GM23338 (cell line): ENCODE data around the gene ECE1. TPM values are rescaled to one million over a fixed set of nuclear protein-coding genes. Genes with fewer than 3 reads are reported as not detected.

ENCODE experiments used
- ATAC-seq: fragments of 200-7000 bp; cut with Tn5 transposase; 3 replicates; pipeline ENCODE4 v1.9.1; 2020
- DNase-seq: peaks from one replicate; pipeline ENCODE4 v3.0.0-alpha.2; 2015; ENCODE audit warnings: low spot score
- H2AFZ ChIP-seq: fragments of 200-600 bp; sonication (generic); 2 replicates; pipeline ENCODE4 v1.8.0; 2016; ENCODE audit warnings: antibody characterized with exemption, mild to moderate bottlenecking, moderate library complexity
- H3F3A ChIP-seq: fragments of 200-600 bp; sonication (generic); replicated peaks from 2 replicates; pipeline ENCODE4 v1.8.0; 2017; ENCODE audit warnings: antibody characterized with exemption, mixed run types, low read depth
- H3K27ac ChIP-seq: fragments of 200-600 bp; sonication (generic); 2 replicates; pipeline ENCODE4 v1.6.1; 2016; ENCODE audit warnings: low read depth
- H3K27me3 ChIP-seq: fragments of 200-600 bp; sonication (generic); 2 replicates; pipeline ENCODE4 v1.8.0; 2016; ENCODE audit warnings: mild to moderate bottlenecking, mixed run types, moderate library complexity; ENCODE audit not compliant: insufficient read depth
- H3K36me3 ChIP-seq: fragments of 200-600 bp; sonication (generic); 2 replicates; pipeline ENCODE4 v1.8.0; 2016; ENCODE audit warnings: mild to moderate bottlenecking; ENCODE audit not compliant: insufficient read depth
- H3K4me1 ChIP-seq: fragments of 200-600 bp; sonication (generic); 2 replicates; pipeline ENCODE4 v1.8.0; 2016; ENCODE audit warnings: mild to moderate bottlenecking, moderate library complexity; ENCODE audit not compliant: insufficient read depth
- H3K4me2 ChIP-seq: fragments of 200-600 bp; sonication (generic); 2 replicates; pipeline ENCODE4 v1.7.1; 2017; ENCODE audit warnings: mixed run types
- H3K4me3 ChIP-seq: fragments of 200-600 bp; sonication (generic); 2 replicates; pipeline ENCODE4 v1.6.1; 2016; ENCODE audit warnings: mixed run types
- H3K79me2 ChIP-seq: fragments of 200-600 bp; sonication (generic); replicated peaks from 2 replicates; pipeline ENCODE4 v1.8.0; 2017; ENCODE audit warnings: mild to moderate bottlenecking; ENCODE audit not compliant: insufficient read depth
- H3K9me2 ChIP-seq: fragments of 200-600 bp; sonication (generic); 2 replicates; pipeline ENCODE4 v1.8.0; 2017; ENCODE audit not compliant: insufficient read depth
- H4K20me1 ChIP-seq: fragments of 200-600 bp; sonication (generic); replicated peaks from 2 replicates; pipeline ENCODE4 v1.8.0; 2017; ENCODE audit warnings: mild to moderate bottlenecking; ENCODE audit not compliant: insufficient read depth
- H3K27ac Mint-ChIP-seq: 2 replicates; pipeline ENCODE4 v1.8.0; 2020; ENCODE audit warnings: inconsistent platforms, mild to moderate bottlenecking, moderate library complexity, mixed read lengths
- H3K27me3 Mint-ChIP-seq: 3 replicates; pipeline ENCODE4 v1.8.0; 2022; ENCODE audit warnings: low read depth, mild to moderate bottlenecking, moderate library complexity, mixed read lengths, inconsistent platforms; ENCODE audit not compliant: insufficient read depth, poor library complexity
- H3K36me3 Mint-ChIP-seq: 3 replicates; pipeline ENCODE4 v1.8.0; 2021; ENCODE audit warnings: low read depth, mild to moderate bottlenecking, inconsistent platforms, moderate library complexity, mixed read lengths
- H3K4me1 Mint-ChIP-seq: 3 replicates; pipeline ENCODE4 v1.8.0; 2020; ENCODE audit warnings: mild to moderate bottlenecking, inconsistent platforms, mixed read lengths
- H3K4me3 Mint-ChIP-seq: 3 replicates; pipeline ENCODE4 v1.8.0; 2021; ENCODE audit warnings: moderate library complexity, mild to moderate bottlenecking, inconsistent platforms, mixed read lengths
- H3K9me3 Mint-ChIP-seq: 3 replicates; pipeline ENCODE4 v1.8.0; 2020; ENCODE audit warnings: moderate library complexity, mild to moderate bottlenecking, inconsistent platforms, mixed read lengths
- CTCF ChIP-seq, 2 experiments: fragments of 200-600 bp in 1 of 2; sonication (generic) in 1 of 2; conservative IDR thresholded peaks; 2 replicates each; pipeline versions ENCODE4 v1.5.1 to v1.6.1; 2016 to 2017; ENCODE audit warnings: antibody characterized with exemption in 2 of 2, low read depth in 2 of 2, mild to moderate bottlenecking in 2 of 2, moderate library complexity in 1 of 2
- ETS1 ChIP-seq: IDR thresholded peaks from 2 replicates; pipeline ENCODE4 v1.6.1; 2016; ENCODE audit warnings: antibody characterized with exemption
- EZH2 ChIP-seq: fragments of 200-600 bp; sonication (generic); IDR thresholded peaks from one replicate; pipeline ENCODE4 v1.8.0; 2017; ENCODE audit warnings: antibody characterized with exemption, mild to moderate bottlenecking, low read depth; ENCODE audit not compliant: unreplicated experiment
- JUNB ChIP-seq: IDR thresholded peaks from one replicate; pipeline ENCODE4 v1.6.1; 2016; ENCODE audit warnings: antibody characterized with exemption; ENCODE audit not compliant: unreplicated experiment
- POLR2AphosphoS5 ChIP-seq: IDR thresholded peaks from 2 replicates; pipeline ENCODE4 v1.6.1; 2016; ENCODE audit warnings: antibody characterized with exemption, low read depth
- REST ChIP-seq: IDR thresholded peaks from one replicate; pipeline ENCODE4 v1.6.1; 2018; ENCODE audit warnings: antibody characterized with exemption; ENCODE audit not compliant: unreplicated experiment
- polyA plus RNA-seq: library from polyadenylated mRNA; unstranded; fragments of >200 nt; fragmentation: Nextera tagmentation; extraction: Ambion mirVana; gene quantifications from 2 replicates; pipeline ENCODE4 v1.2.1, GENCODE V29; 2016
- total RNA-seq: library from RNA; depleted of rRNA; stranded (reverse); fragments of >200 nt; shearing (Covaris generic); gene quantifications from 2 replicates; pipeline ENCODE4 v1.2.3, GENCODE V29; 2014

ECE1 gene
- total and polyA plus RNA-seq, 2 experiments from 2014 or later = 11.0 to 45.0 TPM

- H3K79me2 ChIP-seq = peaks cover 33% of the 10 kb centered on the region
- Mint-ChIP-seq H3K27me3 (peaks cover 15% of the 10 kb centered on the region), H3K27ac (peak overlapping the region; percentile 93), H3K36me3 (peaks cover 8% of the 10 kb centered on the region; the same call in 2 of the 3 replicates), H3K9me3 (no peaks in the 10 kb centered on the region), H3K4me1 (peaks cover 82% of the 10 kb centered on the region), H3K4me3 (0 out of 3 replicates have a peak overlapping the region, but pooled peaks have one; percentile 7)
- peak overlapping the region; percentile 92 for H3K27ac ChIP-seq
- H4K20me1 ChIP-seq = no peaks in the 10 kb centered on the region; the same call in 1 of the 2 replicates
- peak; percentile 34 for ATAC-seq
- 0 out of 2 replicates have a peak, but pooled peaks cover 6% of the 10 kb centered on the region for H3F3A ChIP-seq
- no peaks in the 10 kb centered on the region for H3K27me3 ChIP-seq
- H3K36me3 ChIP-seq = no peaks in the 10 kb centered on the region
- H3K4me1 ChIP-seq = peaks cover 62% of the 10 kb centered on the region
- H2AFZ ChIP-seq = no peak overlapping the region
- peak overlapping the region; percentile 37; the same call in 1 of the 2 replicates for H3K4me2 ChIP-seq
- H3K9me2 ChIP-seq = no peaks in the 10 kb centered on the region
- TF ChIP-seq JUNB = no peak
- no peak for TF ChIP-seq ETS1
- no peak for TF ChIP-seq EZH2
- DNase-seq = peak; percentile 73
- no peak overlapping the region for H3K4me3 ChIP-seq
Measured at GRCh38 chr1:21329209-21329844, 39.1 kb upstream of the ECE1 start.

- Histone ChIP-seq H3K9me2 (no peaks in the 10 kb centered on the region), H3K36me3 (no peaks in the 10 kb centered on the region), H3K79me2 (peaks cover 25% of the 10 kb centered on the region), H3K4me2 (no peak overlapping the region), H4K20me1 (no peaks in the 10 kb centered on the region; the same call in 1 of the 2 replicates), H3K4me1 (peaks cover 72% of the 10 kb centered on the region), H3K4me3 (no peak overlapping the region), H3F3A (0 out of 2 replicates have a peak, but pooled peaks cover 4% of the 10 kb centered on the region), H2AFZ (no peak overlapping the region), H3K27ac (no peak overlapping the region), H3K27me3 (no peaks in the 10 kb centered on the region)
- Mint-ChIP-seq H3K9me3 (no peaks in the 10 kb centered on the region), H3K27me3 (peaks cover 15% of the 10 kb centered on the region), H3K4me3 (peak overlapping the region; percentile 26; the same call in 1 of the 3 replicates), H3K4me1 (peaks cover 86% of the 10 kb centered on the region), H3K27ac (peak overlapping the region; percentile 30; the same call in 1 of the 2 replicates), H3K36me3 (peaks cover 8% of the 10 kb centered on the region; the same call in 2 of the 3 replicates)
- no peak for DNase-seq
- ATAC-seq = no peak
- TF ChIP-seq REST (no peak), POLR2AphosphoS5 (no peak), EZH2 (no peak), CTCF (conservative IDR thresholded peaks at IDR 0.05; ENCODE audit: low read depth in 2 of 2) (no peak)
Measured at GRCh38 chr1:21327566-21328323, 37.5 kb upstream of the ECE1 start.
